ENCODE results near the gene DIAPH2.
A peak's percentile ranks its signal among the peaks of the same experiment; 100 is the strongest.

The DIAPH2 gene

DNA sequence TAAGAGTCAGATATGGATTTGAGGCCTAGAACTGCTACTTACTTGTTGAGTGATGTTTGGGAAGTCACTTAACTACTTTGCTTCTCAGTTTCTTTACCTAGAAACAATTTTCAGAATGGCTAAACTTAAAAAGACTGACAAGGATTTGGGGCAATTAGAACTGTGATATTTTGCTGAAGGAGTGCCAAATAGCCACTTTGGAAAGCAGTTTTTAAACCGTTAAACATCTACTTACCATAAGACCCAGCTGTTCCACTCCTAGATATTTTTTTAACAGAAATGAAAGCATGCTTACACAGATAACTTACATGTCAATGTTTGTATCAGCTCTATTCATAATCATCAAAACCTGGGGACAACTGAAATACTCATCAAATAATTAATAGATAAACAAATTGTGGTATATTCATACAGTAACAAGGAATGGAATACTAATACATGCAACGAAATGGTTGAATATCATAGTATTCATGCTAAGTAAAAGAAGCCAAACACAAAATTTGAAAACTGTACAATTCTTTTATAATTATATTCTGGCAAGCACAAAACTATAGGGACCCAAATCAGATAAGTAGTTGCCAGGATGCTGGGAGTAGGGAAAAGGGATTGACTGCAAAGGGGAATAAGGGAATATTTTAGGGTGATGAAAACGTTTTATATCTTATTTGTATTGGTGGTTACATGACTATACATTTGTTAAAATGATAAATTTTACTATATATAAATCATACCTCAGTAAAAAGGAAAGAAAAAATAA is 223.1 kb downstream of the DIAPH2 start:
- TF ChIP-seq, protein P1, sequence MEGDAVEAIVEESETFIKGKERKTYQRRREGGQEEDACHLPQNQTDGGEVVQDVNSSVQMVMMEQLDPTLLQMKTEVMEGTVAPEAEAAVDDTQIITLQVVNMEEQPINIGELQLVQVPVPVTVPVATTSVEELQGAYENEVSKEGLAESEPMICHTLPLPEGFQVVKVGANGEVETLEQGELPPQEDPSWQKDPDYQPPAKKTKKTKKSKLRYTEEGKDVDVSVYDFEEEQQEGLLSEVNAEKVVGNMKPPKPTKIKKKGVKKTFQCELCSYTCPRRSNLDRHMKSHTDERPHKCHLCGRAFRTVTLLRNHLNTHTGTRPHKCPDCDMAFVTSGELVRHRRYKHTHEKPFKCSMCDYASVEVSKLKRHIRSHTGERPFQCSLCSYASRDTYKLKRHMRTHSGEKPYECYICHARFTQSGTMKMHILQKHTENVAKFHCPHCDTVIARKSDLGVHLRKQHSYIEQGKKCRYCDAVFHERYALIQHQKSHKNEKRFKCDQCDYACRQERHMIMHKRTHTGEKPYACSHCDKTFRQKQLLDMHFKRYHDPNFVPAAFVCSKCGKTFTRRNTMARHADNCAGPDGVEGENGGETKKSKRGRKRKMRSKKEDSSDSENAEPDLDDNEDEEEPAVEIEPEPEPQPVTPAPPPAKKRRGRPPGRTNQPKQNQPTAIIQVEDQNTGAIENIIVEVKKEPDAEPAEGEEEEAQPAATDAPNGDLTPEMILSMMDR (conservative IDR thresholded peaks at IDR 0.05; ENCODE audit: control insufficient read depth, insufficient read depth, low read depth, low read length), result no peak
- no peak overlapping the region for H3K4me3 ChIP-seq (ENCODE audit: control insufficient read depth, low read depth, low read length)
- DNase-seq (ENCODE audit: low read depth), result peak; percentile 1

DNA sequence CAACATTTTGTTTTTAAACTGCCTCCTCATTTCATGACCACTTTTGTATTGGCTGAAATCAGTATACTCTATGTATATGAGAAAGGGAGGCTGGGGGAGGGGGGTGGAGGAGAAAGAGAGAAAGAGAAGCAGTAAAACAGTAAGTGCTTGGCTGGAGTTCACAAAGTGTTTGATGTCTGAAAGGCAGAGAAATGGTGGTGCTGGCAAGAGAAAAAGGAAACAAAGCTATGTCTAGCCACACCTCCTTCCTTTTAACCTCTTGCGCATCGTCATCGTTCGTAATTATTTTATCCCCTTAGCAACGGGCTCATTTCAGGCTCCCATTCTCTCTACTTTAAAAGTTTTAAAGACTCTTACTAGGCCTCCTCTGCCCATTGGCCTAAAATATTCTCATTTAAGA is 224.6 kb downstream of the DIAPH2 start:
- DNase-seq (ENCODE audit: low read depth), result peak; percentile 67
- TF ChIP-seq, protein P1 (conservative IDR thresholded peaks at IDR 0.05; ENCODE audit: control insufficient read depth, insufficient read depth, low read depth, low read length), result no peak
- H3K4me3 ChIP-seq (ENCODE audit: control insufficient read depth, low read depth, low read length), result no peak overlapping the region

DNA sequence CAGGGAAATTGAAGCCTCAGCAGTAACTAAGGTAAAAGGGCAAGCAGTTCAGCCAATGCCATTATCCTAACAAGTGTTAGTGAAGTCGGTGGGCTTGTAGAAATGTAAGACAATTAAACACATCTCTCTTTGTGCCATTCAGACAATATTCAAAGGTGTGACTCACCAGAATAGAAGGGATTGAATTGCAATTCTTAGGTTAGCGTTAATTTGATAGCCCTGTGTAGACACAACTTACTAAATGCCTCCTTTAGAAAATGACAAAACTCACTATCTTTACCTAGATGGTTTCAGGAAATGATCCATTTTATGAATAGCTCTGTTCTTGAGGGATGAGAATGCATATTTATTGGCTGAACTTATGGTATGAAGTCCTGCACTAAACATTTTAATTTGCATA is 234.2 kb downstream of the DIAPH2 start:
- no peak for DNase-seq (ENCODE audit: low read depth)
- TF ChIP-seq, protein P1 (conservative IDR thresholded peaks at IDR 0.05; ENCODE audit: control insufficient read depth, insufficient read depth, low read depth, low read length), result no peak
- H3K4me3 ChIP-seq (ENCODE audit: control insufficient read depth, low read depth, low read length), result no peak overlapping the region

DNA sequence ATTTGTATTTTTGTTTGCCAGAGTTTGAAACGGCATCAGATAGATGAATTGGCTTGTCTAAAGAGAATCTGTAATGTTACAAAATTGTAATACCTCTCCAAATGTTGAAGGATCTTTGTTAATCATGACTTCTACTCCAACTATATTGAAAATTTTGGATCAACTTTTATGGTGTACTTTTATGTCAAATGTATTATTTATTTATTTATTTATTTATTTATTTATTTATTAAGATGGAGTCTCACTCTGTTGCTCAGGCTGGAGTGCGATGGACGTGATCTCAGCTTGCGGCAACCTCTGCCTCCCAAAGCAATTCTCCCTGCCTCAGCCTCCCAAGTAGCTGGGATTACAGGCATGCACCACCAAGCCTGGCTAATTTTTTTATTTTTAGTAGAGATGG is 235.0 kb downstream of the DIAPH2 start:
- no peak for DNase-seq (ENCODE audit: low read depth)
- H3K4me3 ChIP-seq (ENCODE audit: control insufficient read depth, low read depth, low read length), result no peak overlapping the region

DNA sequence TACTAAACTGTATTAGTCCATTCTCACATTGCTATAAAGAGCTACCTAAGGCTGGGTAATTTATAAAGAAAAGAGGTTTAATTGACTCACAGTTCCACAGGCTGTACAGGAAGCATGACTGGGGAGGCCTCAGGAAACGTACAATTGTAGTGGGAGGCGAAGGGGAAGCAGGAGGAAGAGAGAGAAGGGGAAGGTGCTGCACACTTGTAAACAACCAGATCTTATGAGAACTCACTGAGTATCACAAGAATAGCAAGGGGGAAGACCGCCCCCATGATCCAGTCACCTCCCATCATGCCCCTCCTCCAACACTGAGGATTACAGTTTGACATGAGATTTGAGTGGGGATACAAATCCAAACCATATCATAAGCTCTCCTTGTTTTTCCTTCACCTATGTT is 239.9 kb downstream of the DIAPH2 start:
- H3K4me3 ChIP-seq (ENCODE audit: control insufficient read depth, low read depth, low read length), result no peak overlapping the region
- DNase-seq (ENCODE audit: low read depth), result no peak
- TF ChIP-seq, protein P1 (conservative IDR thresholded peaks at IDR 0.05; ENCODE audit: control insufficient read depth, insufficient read depth, low read depth, low read length), result no peak

More for the DNA sequence above, 235.0 kb downstream of the DIAPH2 start:
- TF ChIP-seq, protein P1 (conservative IDR thresholded peaks at IDR 0.05; ENCODE audit: control insufficient read depth, insufficient read depth, low read depth, low read length), result no peak

DNA sequence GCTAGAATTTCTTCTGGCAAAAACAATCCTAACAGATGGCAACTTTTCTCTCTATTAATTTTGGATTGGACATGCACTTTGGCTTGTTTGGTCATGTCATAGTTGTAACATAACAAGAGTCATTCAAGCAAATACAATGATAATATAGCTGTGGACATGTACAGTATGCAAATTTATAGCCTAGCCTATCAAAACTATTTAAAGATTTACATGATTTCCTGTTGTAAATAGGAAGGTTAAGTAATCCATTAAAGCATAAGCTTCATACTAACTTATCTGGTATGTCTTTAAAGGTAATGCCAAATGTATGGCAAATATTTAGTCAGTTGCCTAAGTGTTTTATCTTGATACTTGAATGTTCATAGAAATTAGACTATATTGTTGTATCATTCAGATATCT is 244.4 kb downstream of the DIAPH2 start:
- no peak for DNase-seq (ENCODE audit: low read depth)
- H3K4me3 ChIP-seq (ENCODE audit: control insufficient read depth, low read depth, low read length), result no peak overlapping the region
- TF ChIP-seq, protein P1 (conservative IDR thresholded peaks at IDR 0.05; ENCODE audit: control insufficient read depth, insufficient read depth, low read depth, low read length), result no peak
